COR-L47 (cell line): ENCODE results near the gene USP20.
A peak's percentile ranks its signal among the peaks of the same experiment; 100 is the strongest.

Experiments used
- DNase-seq: peaks from one replicate; lab custom pipeline; 2025; lab: John Stamatoyannopoulos, UW

Gene USP20

GRCh38 chr9:129857207-129857606 is 21.9 kb downstream of the USP20 start:
- no peak for DNase-seq

- DNase-seq = no peak
These were observed 23.1 kb downstream of the USP20 start for GRCh38 chr9:129858167-129858962.

- no peak for DNase-seq
These were observed 25.6 kb downstream of the USP20 start for GRCh38 chr9:129860653-129861446.

GRCh38 chr9:129861447-129861827 is 26.2 kb downstream of the USP20 start:
- no peak for DNase-seq

GRCh38 chr9:129863059-129863690 is 27.9 kb downstream of the USP20 start:
- DNase-seq = peak; percentile 5

GRCh38 chr9:129864991-129865647 is 29.9 kb downstream of the USP20 start:
- DNase-seq = no peak

GRCh38 chr9:129865668-129866320 is 30.5 kb downstream of the USP20 start:
- no peak for DNase-seq

GRCh38 chr9:129866394-129867135 is 31.3 kb downstream of the USP20 start:
- no peak for DNase-seq

GRCh38 chr9:129867136-129868022 is 32.1 kb downstream of the USP20 start:
- DNase-seq = no peak

GRCh38 chr9:129868023-129868871 is 33.0 kb downstream of the USP20 start:
- no peak for DNase-seq

- DNase-seq = no peak
These were observed 33.7 kb downstream of the USP20 start for GRCh38 chr9:129868872-129869486.

- DNase-seq = no peak
These were observed 34.6 kb downstream of the USP20 start for GRCh38 chr9:129869585-129870501.

- no peak for DNase-seq
These were observed 35.8 kb downstream of the USP20 start for GRCh38 chr9:129871046-129871445.

GRCh38 chr9:129873563-129874190 is 38.4 kb downstream of the USP20 start:
- DNase-seq = no peak

- no peak for DNase-seq
These were observed 39.2 kb downstream of the USP20 start for GRCh38 chr9:129874261-129875101.

GRCh38 chr9:129875181-129875611 is 39.9 kb downstream of the USP20 start:
- DNase-seq = no peak
